GM21786 (cell line): ENCODE data around the gene MYRFL.
A peak's percentile ranks its signal among the peaks of the same experiment; 100 is the strongest.

Experiments
- ATAC-seq: cut with Tn5 transposase; IDR thresholded peaks from one replicate; pipeline ENCODE4 v1.9.1; 2021; ENCODE audit not compliant: unreplicated experiment

Gene MYRFL

DNA sequence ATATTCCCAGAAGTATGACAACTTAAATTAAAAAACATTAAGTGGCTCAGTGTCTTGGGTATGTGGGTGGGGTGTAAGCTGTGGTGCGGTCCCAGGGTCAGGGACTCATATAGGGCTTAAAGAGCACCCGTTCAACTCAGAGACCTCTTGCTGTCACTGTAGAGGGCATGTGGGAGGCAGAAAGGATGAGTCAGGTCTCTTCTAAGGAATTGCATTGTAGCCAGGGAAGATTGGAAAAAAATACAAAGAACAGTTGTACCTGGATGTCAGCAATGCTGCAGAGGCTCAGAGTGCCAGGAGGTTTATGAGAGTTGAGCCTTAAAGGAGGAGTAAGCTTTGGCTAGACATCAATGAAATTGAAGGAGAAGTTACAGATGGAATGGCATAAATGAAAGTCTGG, 104.1 kb downstream of the MYRFL start:
- no peak for ATAC-seq

- no peak for ATAC-seq
Measured at GRCh38 chr12:69929531-69929930, 104.5 kb downstream of the MYRFL start.

GRCh38 chr12:69931569-69931968, 106.5 kb downstream of the MYRFL start:
- ATAC-seq = no peak

DNA sequence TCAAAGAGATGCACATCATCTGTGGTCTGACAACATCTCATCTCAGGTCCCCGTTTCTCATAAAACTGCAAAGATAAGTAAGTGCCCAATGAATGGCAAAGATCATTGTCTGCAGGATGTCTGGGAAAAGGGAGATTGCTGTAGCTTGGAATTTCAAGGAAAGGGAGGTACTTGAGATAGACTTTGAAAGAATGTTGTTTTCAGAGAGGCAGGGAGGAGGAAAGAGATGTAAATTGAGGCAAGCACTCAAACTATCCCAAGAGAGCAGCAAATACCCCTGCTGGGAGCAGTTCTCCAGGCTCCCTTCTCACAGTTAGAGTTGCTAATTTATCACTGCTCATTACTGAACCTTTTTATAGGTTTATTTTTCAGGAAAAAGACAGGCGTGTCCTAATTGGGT, 107.1 kb downstream of the MYRFL start:
- ATAC-seq = no peak

DNA sequence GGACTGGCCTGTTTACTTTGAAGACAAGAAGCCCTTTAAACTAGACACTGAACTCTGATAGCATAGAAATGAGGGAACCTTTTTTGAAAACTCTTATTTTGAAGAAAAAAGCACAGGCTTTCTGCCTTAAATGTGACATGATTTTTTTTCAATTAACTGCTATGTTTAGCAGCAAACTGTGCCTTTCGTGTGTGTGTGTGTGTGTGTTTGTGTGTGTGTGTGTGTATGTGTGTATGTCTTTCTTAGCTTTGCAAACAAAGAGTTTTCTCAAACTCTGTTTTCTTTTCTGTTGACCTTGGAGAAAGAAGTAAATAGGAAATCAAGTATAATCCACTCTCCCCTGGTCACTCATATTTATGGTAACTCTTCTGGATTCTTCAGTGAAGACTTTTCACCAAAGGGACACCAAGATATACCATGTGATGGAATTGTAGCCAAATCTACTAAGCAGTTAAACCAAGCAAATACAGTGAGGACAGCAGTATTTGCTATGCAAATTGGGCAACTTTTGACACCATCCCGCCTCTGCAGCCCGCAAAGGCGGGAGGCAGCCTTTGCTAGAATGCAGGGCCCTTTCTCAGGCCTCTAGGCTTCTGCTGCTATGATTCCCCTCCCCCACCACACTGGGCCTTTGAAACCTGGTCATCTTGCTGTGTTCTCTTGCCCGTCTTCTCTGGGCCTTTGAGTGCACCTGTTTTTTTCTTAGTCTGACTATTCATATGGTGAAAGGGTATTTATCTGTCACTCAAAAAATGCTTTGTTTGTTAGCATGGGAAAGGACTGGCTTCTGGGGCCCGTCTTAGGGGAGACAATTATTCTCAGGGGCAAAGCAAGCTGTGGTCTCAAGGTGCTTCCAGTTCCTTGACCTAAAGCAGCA, 107.9 kb downstream of the MYRFL start:
- ATAC-seq = peak; percentile 49

DNA sequence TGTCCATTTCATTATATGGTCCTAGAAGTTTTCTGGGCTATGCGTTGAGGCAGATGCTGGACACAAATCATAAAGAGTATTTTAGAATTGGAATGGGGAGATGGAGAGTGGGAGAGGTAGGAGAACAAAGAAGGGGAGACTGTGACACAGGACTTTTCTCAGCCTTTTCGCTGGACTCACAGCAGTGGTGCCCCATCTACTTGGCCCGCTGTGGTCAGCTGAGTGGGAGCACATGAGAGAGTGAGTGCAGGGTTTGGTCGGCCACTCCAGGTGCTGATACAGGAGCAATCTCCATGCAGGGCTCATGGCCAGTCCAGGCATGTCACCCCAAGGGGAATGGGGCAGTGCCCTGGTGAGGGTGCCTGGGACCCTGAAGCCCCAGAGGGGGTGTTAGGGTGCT, 109.0 kb downstream of the MYRFL start:
- ATAC-seq = no peak

- no peak for ATAC-seq
Measured at GRCh38 chr12:69935651-69936100, 110.6 kb downstream of the MYRFL start.

DNA sequence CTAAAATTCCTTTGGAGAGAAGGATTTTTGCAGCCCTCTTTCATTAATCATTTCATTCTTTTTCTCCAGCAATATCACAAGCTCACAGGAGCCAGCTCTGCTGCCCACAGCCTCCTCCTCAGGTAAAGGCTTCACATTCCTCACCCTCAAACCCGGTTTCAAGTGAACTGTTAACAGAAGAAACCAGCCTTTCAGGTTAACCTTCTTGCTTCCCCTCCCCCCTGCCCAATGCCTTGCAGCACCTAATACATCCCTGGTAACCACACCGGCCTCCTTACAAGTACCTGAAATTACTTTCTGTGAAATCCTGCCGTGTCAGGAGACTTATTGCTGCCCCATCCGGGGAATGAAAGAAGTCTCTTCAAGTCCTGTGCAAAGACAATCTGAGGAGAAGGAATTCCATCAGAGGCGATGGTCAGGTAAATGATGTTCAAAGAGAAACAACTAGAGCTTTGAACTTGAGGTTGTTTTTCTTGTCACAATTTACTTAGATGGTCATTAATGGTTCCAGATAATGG, 111.2 kb downstream of the MYRFL start:
- ATAC-seq = no peak

DNA sequence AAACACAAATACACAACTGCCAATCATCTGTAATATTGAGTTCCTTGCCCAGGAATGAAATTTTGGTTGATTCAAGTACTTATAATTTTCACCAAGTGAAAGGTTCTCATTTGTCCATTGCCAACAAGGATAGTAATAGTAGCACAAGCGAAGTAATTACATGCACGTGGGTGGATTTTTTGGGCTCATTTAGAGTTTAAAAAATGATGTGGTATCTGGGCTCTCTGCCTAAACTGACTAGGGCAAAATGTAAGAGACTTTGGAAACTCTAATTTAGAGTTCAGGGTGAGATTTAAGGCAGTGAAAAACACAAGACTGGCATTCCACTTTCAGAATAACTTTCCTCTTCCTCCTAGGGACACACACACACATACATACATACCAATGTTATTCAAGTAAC, 111.7 kb downstream of the MYRFL start:
- ATAC-seq = no peak

- no peak for ATAC-seq
Measured at GRCh38 chr12:69947123-69947522, 122.1 kb downstream of the MYRFL start.

DNA sequence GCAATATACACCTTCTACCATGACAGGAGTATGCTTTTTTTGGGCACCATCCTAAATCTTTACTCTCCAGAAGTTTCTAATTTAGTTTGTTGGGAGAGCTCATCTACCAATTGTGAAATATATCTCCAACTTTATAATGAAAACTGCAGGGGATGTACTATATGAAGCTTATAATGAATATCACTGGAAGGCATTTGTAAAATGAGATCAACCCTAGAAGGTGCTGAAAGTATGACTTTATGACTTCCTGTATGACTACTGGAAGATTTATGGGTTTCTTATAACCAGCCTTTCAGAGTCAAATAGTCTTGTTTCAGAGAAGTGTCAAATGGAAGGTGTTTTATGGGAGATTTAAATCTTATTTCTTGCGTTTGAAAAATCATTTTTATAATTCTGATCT, 122.9 kb downstream of the MYRFL start:
- ATAC-seq = no peak

- ATAC-seq = no peak
Measured at GRCh38 chr12:69948851-69949250, 123.8 kb downstream of the MYRFL start.

GRCh38 chr12:69949311-69950002, 124.4 kb downstream of the MYRFL start:
- no peak for ATAC-seq

DNA sequence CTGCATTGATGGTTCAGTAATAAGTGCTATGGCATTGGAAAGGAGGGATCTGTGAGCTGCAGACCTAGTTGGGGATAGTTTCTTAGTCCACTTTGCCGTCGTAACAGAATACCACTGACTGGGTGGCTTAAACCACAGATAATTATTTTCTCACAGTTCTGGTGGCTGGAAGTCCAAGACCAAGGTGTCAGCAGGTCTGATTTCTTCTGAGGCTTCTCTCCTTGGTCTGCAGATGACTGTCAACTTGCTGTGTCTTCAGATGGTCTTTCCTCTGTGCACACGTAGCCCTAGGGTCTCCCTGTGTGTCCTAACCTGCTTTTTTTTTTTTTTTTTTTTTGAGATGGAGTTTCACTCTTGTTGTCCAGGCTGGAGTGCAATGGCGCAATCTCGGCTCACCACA, 126.1 kb downstream of the MYRFL start:
- no peak for ATAC-seq

DNA sequence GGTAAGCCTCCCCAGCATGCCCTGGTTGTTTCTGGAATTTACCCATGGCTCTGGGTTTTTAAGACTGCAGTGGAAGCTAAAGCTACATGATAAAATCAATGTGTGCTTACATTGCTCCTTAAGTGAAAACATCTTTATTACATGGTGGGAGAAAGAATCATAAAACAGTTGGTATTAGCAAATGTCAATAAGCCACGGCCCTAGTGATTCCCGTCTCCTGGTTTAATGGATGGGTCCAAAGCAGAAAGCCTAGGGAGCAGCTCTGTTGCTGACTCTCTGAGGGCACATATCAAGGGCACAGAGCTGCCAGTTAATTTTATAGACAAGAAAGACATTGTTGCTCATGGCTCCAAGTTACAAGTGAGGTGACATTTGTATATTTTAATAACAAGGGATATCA, 127.9 kb downstream of the MYRFL start:
- no peak for ATAC-seq

DNA sequence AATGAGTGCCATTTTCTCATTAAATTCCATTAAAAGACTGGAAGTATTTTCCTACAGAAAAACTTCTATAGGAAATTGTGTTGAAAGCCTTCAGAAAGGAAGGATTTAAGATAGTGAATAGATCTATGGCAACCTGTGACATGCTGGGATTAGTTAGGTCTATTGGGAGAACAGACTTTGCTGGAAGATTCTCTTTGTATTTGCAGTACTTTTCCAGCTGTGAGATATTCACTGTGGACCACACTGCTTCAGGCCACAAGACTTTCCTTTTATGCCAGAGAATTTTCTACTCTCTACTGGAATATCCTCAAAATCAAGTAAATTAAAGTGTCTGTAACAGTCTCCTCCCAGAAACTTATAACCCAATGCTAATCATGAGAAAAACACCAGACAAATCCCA, 136.2 kb downstream of the MYRFL start:
- ATAC-seq = no peak

DNA sequence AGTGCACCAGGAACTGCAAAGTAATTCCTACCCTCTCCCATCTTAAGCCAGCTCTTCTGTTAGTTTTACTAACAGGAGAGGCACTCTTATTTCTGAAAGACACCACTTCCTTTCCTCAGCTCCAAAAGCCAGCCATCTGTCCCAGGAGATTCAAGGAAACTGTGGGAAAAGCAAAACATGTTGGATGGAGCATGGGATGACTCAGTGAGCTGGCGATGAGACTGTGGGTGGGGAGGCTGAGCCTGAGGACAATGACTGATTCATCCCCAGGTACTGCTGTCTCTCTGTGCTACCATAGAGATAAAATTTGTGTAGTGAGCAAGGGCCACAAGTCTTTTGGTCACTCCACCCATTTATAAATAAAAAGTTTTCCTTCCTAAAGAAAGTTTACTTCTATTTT, 141.4 kb downstream of the MYRFL start:
- no peak for ATAC-seq

DNA sequence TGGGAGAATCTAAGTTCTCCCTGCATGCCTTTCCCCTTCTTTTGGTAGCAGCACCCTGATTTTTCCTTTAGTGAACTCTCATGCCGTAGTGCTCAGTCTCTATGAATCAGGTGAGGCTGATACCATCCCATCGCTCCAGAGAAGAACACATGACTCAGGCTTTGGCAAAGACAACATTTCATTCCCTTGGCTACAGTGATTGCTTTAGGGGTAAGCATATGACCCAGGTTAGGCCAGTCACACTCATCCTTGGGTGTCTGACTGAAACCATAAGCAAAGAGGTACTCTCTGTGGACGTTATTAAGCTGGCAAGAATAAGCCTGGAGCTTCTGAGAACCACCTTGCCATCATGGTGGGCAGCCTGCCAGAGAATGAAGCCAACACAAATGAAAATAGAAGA, 141.8 kb downstream of the MYRFL start:
- ATAC-seq = no peak

DNA sequence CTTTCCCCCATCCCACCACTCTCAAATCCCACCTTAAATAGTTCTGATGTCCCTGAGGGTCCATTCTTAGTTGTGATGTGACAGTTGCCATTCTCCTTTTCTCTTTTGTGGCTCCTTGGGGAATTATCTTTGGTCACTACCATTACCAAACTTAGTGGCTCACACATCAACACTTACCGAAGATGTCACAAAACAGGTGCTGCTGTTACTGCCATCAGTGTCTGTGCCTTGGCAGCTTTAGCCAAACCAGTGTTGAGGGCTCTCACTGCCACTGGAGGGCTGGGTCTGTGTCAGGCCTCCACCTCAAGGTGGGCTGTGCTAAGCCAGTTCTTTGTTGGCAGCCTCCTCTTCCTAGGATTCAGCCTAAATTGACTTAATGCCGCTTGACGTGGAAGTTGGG, 144.0 kb downstream of the MYRFL start:
- no peak for ATAC-seq

DNA sequence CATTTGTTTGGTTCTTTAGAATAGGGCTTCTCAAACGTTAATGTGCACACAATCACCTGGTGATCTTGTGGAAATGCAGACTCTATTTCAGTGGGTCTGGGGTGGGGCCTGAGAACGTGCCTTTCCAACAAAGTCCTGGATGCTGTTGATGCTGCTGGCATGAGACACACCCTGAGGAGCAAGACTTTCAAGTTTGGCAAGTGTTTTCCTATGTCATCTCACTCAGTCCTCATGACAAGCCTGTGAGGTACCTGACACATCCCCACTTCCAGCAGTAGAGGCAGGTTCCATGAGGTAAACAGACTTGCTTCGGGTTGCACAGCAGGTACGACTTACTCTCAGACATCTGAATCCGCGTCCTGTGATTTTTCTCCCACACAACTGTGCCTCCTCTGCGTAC, 147.1 kb downstream of the MYRFL start:
- ATAC-seq = no peak

DNA sequence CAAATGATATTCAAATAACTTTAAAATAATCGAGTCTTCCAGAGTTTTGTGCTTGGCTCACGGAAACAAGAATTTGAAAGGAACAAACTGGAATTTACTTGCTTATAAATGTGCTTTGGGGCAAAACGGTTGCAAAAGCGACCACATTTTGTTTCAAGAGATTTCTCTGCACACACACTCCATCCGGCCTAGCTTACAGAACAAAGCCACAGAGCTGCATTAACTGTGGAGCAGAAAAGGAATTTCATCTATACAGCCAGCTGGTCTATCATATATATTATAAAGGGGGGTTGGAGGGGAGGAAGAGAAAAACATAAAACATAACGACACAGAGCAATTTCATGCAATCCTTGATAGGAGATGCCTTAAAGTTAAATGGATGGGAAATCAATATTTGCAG, 153.0 kb downstream of the MYRFL start:
- no peak for ATAC-seq

DNA sequence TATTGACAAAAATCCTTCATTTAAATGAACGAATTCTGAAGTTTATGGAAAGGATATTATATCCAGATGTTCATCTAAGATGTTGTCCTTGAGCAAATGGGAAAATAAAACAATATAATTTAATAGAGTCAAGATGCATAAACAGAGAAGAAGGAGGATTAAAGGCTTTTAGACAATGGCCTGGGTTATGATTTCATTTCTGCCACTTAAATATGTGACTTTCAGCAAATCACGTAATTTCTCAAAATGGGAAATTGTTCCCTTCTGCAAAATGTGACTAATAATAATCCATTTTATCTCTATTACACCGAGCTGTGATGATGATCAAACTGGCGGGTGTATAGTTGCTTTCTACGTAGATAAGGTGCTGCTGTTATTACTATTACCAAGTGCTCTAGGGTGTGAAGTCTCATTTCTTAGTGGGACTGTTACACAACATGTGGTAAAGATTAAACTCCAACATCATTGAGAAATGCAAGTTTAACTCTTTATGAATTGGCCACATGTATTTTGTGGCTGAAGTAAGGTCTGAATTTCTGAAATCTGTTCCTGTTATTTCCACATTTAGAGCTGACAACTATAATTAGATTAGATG, 157.0 kb downstream of the MYRFL start:
- ATAC-seq = no peak
